PC-9 (cell line): ENCODE data around the gene C10orf53. TPM values are rescaled to one million over a fixed set of nuclear protein-coding genes. Genes with fewer than 3 reads are reported as not detected.

ENCODE experiments used
- BruUV-seq: library from RNA; stranded (reverse); fragments of 400-500 nt; replicated peaks from 2 replicates; lab custom pipeline; 2021; lab: Mats Ljungman, UMichigan
- CTCF ChIA-PET: fragments of 300-600 bp; sonication (Branson Sonifier 250); formaldehyde crosslinking; loops from one replicate; lab custom pipeline; 2022; ENCODE audit warnings: antibody characterized with exemption; lab: Charles Lee
- POLR2A ChIA-PET: fragments of 300-600 bp; sonication (Branson Sonifier 250); formaldehyde crosslinking; loops from one replicate; lab custom pipeline; 2022; ENCODE audit warnings: antibody characterized with exemption; ENCODE audit not compliant: unreplicated experiment; lab: Charles Lee
- DNase-seq, 2 experiments: peaks; one replicate each; pipeline versions ENCODE4 v3.0.0 to v3.0.0-alpha.2; 2015 to 2022; ENCODE audit warnings: mixed read lengths in 1 of 2
- H2AFZ ChIP-seq: fragments of 200-600 bp; sonication (generic); 2 replicates; pipeline ENCODE4 v1.8.1; 2017; ENCODE audit warnings: antibody characterized with exemption
- H3F3A ChIP-seq: fragments of 200-600 bp; sonication (generic); 2 replicates; pipeline ENCODE4 v1.8.1; 2017; ENCODE audit warnings: antibody characterized with exemption, mild to moderate bottlenecking, low read depth; ENCODE audit not compliant: insufficient read depth
- H3K27ac ChIP-seq: fragments of 200-600 bp; sonication (generic); 2 replicates; pipeline ENCODE4 v1.6.1; 2016; ENCODE audit warnings: mixed run types
- H3K27me3 ChIP-seq: fragments of 200-600 bp; sonication (generic); 2 replicates; pipeline ENCODE4 v1.6.1; 2016; ENCODE audit warnings: low read depth, mixed run types; ENCODE audit not compliant: insufficient read depth
- H3K36me3 ChIP-seq: fragments of 200-600 bp; sonication (generic); 2 replicates; pipeline ENCODE4 v1.6.1; 2016; ENCODE audit warnings: low read depth, mixed run types
- H3K4me1 ChIP-seq: fragments of 200-600 bp; sonication (generic); replicated peaks from 2 replicates; pipeline ENCODE4 v1.6.1; 2016; ENCODE audit warnings: mixed run types; ENCODE audit not compliant: insufficient read depth
- H3K4me2 ChIP-seq: fragments of 200-600 bp; sonication (generic); 2 replicates; pipeline ENCODE4 v1.6.1; 2017; ENCODE audit warnings: mixed run types
- H3K4me3 ChIP-seq: fragments of 200-600 bp; sonication (generic); 2 replicates; pipeline ENCODE4 v1.6.1; 2016; ENCODE audit warnings: mixed run types
- H3K79me2 ChIP-seq: fragments of 200-600 bp; sonication (generic); 2 replicates; pipeline ENCODE4 v1.6.1; 2017; ENCODE audit warnings: low read depth, mixed run types
- H3K9me2 ChIP-seq: fragments of 200-600 bp; sonication (generic); 2 replicates; pipeline ENCODE4 v1.8.1; 2017; ENCODE audit warnings: mild to moderate bottlenecking; ENCODE audit not compliant: insufficient read depth
- H3K9me3 ChIP-seq: fragments of 200-600 bp; sonication (generic); 2 replicates; pipeline ENCODE4 v1.8.1; 2016; ENCODE audit warnings: low read depth; ENCODE audit not compliant: insufficient read depth
- H4K20me1 ChIP-seq: fragments of 200-600 bp; sonication (generic); 2 replicates; pipeline ENCODE4 v1.8.1; 2017; ENCODE audit not compliant: insufficient read depth
- CTCF ChIP-seq: fragments of 200-600 bp; sonication (generic); conservative IDR thresholded peaks from 2 replicates; pipeline ENCODE4 v1.6.1; 2017; ENCODE audit warnings: mixed run types, antibody characterized with exemption, mild to moderate bottlenecking, moderate library complexity
- EZH2 ChIP-seq: fragments of 200-600 bp; sonication (generic); IDR thresholded peaks from 2 replicates; pipeline ENCODE4 v1.8.0; 2017; ENCODE audit warnings: antibody characterized with exemption, low read depth
- intact Hi-C: fragments of 100-400 bp; cut with micrococcal nuclease; formaldehyde crosslinking; loops from one replicate; pipeline ENCODE4 v1.10.0; 2022; ENCODE audit not compliant: unreplicated experiment
- total RNA-seq: library from RNA; stranded (reverse); gene quantifications from 2 replicates; pipeline ENCODE4 v1.2.3, GENCODE V29; 2021

The C10orf53 gene
- total RNA-seq, 1 experiment from 2014 or later, result not detected

- Histone ChIP-seq H3K4me2 (no peak overlapping the region), H3K36me3 (no peaks in the 10 kb centered on the region), H3K4me3 (no peak overlapping the region), H3K27me3 (peaks cover 5% of the 10 kb centered on the region; the same call in 1 of the 2 replicates), H3K4me1 (peaks cover 5% of the 10 kb centered on the region; the same call in 1 of the 2 replicates), H3K9me2 (no peaks in the 10 kb centered on the region), H2AFZ (no peak overlapping the region), H3K79me2 (no peaks in the 10 kb centered on the region), H3F3A (no peaks in the 10 kb centered on the region), H3K9me3 (no peaks in the 10 kb centered on the region), H4K20me1 (no peaks in the 10 kb centered on the region), H3K27ac (no peak overlapping the region)
- no peak for DNase-seq
- POLR2A ChIA-PET, result no interaction called here
- CTCF ChIA-PET, result no interaction called here
- no TSS peak for BruUV-seq
- TF ChIP-seq EZH2, result no peak
- TF ChIP-seq CTCF, result no peak
- intact Hi-C loops, result no loop called here
These were observed 54.4 kb downstream of the C10orf53 start for GRCh38 chr10:49733866-49734265.

- no peak for TF ChIP-seq EZH2
- no peak for TF ChIP-seq CTCF
- BruUV-seq, result no TSS peak
These were observed 55.2 kb downstream of the C10orf53 start for GRCh38 chr10:49734676-49735075.

GRCh38 chr10:49735161-49735560, 55.7 kb downstream of the C10orf53 start:
- no peak overlapping the region for H3K4me3 ChIP-seq
- no peak overlapping the region for H3K4me2 ChIP-seq
- no peak for TF ChIP-seq CTCF
- no peak for TF ChIP-seq EZH2
- no peaks in the 10 kb centered on the region for H3K36me3 ChIP-seq
- H4K20me1 ChIP-seq, result no peaks in the 10 kb centered on the region
- H3K9me2 ChIP-seq, result no peaks in the 10 kb centered on the region
- H3K9me3 ChIP-seq, result no peaks in the 10 kb centered on the region
- no peak overlapping the region for H2AFZ ChIP-seq
- intact Hi-C loops, result no loop called here
- POLR2A ChIA-PET, result no interaction called here
- BruUV-seq, result no TSS peak
- peaks cover 5% of the 10 kb centered on the region; the same call in 1 of the 2 replicates for H3K4me1 ChIP-seq
- 0 out of 2 replicates have a peak, but pooled peaks cover 9% of the 10 kb centered on the region for H3K27me3 ChIP-seq
- no peaks in the 10 kb centered on the region for H3K79me2 ChIP-seq
- no peak overlapping the region for H3K27ac ChIP-seq
- no peaks in the 10 kb centered on the region for H3F3A ChIP-seq
- CTCF ChIA-PET, result interaction anchor here (0.6 kb wide), 1 partner anchor 9 kb away, joined by 3 read pairs; no protein-coding TSS in a partner anchor
- DNase-seq, result no peak

More at GRCh38 chr10:49734676-49735075, 55.2 kb downstream of the C10orf53 start:
- Histone ChIP-seq H2AFZ (no peak overlapping the region), H3K4me2 (peak overlapping the region; percentile 38), H3K27ac (no peak overlapping the region), H3K4me3 (no peak overlapping the region), H4K20me1 (no peaks in the 10 kb centered on the region), H3K4me1 (peaks cover 5% of the 10 kb centered on the region; the same call in 1 of the 2 replicates), H3K9me3 (no peaks in the 10 kb centered on the region), H3F3A (no peaks in the 10 kb centered on the region), H3K9me2 (no peaks in the 10 kb centered on the region), H3K36me3 (no peaks in the 10 kb centered on the region), H3K79me2 (no peaks in the 10 kb centered on the region), H3K27me3 (peaks cover 8% of the 10 kb centered on the region; the same call in 1 of the 2 replicates)
- ChIA-PET POLR2A (no interaction called here), CTCF (interaction anchor here (0.6 kb wide), 1 partner anchor 10 kb away, joined by 3 read pairs; no protein-coding TSS in a partner anchor)
- DNase-seq, result peak; percentile 22 to 90
- intact Hi-C loops, result no loop called here
